T1000 (cell line): Measurements from ENCODE around the gene CXorf38.

Experiments
- DNase-seq: peaks from one replicate; lab custom pipeline; 2025; ENCODE audit warnings: mixed read lengths; lab: John Stamatoyannopoulos, UW

Gene CXorf38

GRCh38 chrX:40647307-40648197 lies at the start of gene CXorf38:
CXorf38 (minus strand) TSS chrX:40647561; CDS start chrX:40647520, 41 bp downstream.
- DNase-seq = peak; percentile 84

- no peak for DNase-seq
Measured at GRCh38 chrX:40694802-40695201, 47.4 kb upstream of the CXorf38 start.

- DNase-seq = no peak
Measured at GRCh38 chrX:40688929-40689328, 41.6 kb upstream of the CXorf38 start.

- DNase-seq = no peak
Measured at GRCh38 chrX:40687169-40687568, 39.8 kb upstream of the CXorf38 start.

GRCh38 chrX:40685362-40685918 lies 38.1 kb upstream of the CXorf38 start:
- no peak for DNase-seq

- DNase-seq = no peak
Measured at GRCh38 chrX:40684092-40684491, 36.7 kb upstream of the CXorf38 start.

- no peak for DNase-seq
Measured at GRCh38 chrX:40683245-40683644, 35.9 kb upstream of the CXorf38 start.

GRCh38 chrX:40671126-40671525 lies 23.8 kb upstream of the CXorf38 start:
- no peak for DNase-seq

GRCh38 chrX:40663880-40664630 lies 16.7 kb upstream of the CXorf38 start:
- DNase-seq = no peak

- no peak for DNase-seq
Measured at GRCh38 chrX:40663078-40663740, 15.8 kb upstream of the CXorf38 start.

GRCh38 chrX:40661489-40661888 lies 14.1 kb upstream of the CXorf38 start:
- DNase-seq = no peak

- DNase-seq = no peak
Measured at GRCh38 chrX:40660381-40660780, 13.0 kb upstream of the CXorf38 start.

- DNase-seq = no peak
Measured at GRCh38 chrX:40653535-40653934, 6.2 kb upstream of the CXorf38 start.

- no peak for DNase-seq
Measured at GRCh38 chrX:40652664-40653063, 5.3 kb upstream of the CXorf38 start.

GRCh38 chrX:40651620-40652223 lies 4.4 kb upstream of the CXorf38 start:
- DNase-seq = peak; percentile 1

- peak; percentile 0 for DNase-seq
Measured at GRCh38 chrX:40646489-40647306, 663 bp downstream of the CXorf38 start.

GRCh38 chrX:40644821-40645358 lies 2.5 kb downstream of the CXorf38 start:
- peak; percentile 3 for DNase-seq

- no peak for DNase-seq
Measured at GRCh38 chrX:40644176-40644575, 3.2 kb downstream of the CXorf38 start.

GRCh38 chrX:40637687-40638086 lies 9.7 kb downstream of the CXorf38 start:
- DNase-seq = no peak

GRCh38 chrX:40632199-40632598 lies 15.2 kb downstream of the CXorf38 start:
- DNase-seq = no peak

- no peak for DNase-seq
Measured at GRCh38 chrX:40628506-40628905, 18.9 kb downstream of the CXorf38 start.
